K562 (cell line): ENCODE results near the gene CREB3L2. TPM values are rescaled to one million over a fixed set of nuclear protein-coding genes. Genes with fewer than 3 reads are reported as not detected.

ENCODE experiments used
- ARNT ChIP-seq, 2 experiments: fragments of 450-650 bp; IDR thresholded peaks; 2 replicates each; pipeline ENCODE4 v1.6.1; 2016; ENCODE audit warnings: mild to moderate bottlenecking in 1 of 2
- CREB1 ChIP-seq, 2 experiments: sonication (generic) in 1 of 2; formaldehyde crosslinking in 1 of 2; IDR thresholded peaks; 2 replicates each; pipeline versions ENCODE4 v1.6.1 to v1.8.0; 2012 to 2022; ENCODE audit warnings: inconsistent platforms in 1 of 2, mild to moderate bottlenecking in 1 of 2, missing genetic modification reagents in 1 of 2, moderate library complexity in 1 of 2
- FOSL1 ChIP-seq: fragments of 200-800 bp; sonication (Bioruptor generic); conservative IDR thresholded peaks from 2 replicates; pipeline ENCODE4 v1.6.1; 2016; ENCODE audit warnings: missing genetic modification characterization, missing compliant biosample characterization
- MECOM ChIP-seq: fragments of 250-450 bp; sonication (Bioruptor Pico); IDR thresholded peaks from 2 replicates; pipeline ENCODE4 v1.8.0; 2022; ENCODE audit warnings: inconsistent platforms
- MEIS2 ChIP-seq: fragments of 450-650 bp; IDR thresholded peaks from 2 replicates; pipeline ENCODE4 v1.6.1; 2014; ENCODE audit warnings: mild to moderate bottlenecking; ENCODE audit not compliant: partially characterized antibody
- NEUROD1 ChIP-seq: fragments of 150-350 bp; IDR thresholded peaks from 2 replicates; pipeline ENCODE4 v1.6.1; 2014; ENCODE audit warnings: borderline replicate concordance, low read length, low read depth; ENCODE audit not compliant: partially characterized antibody
- NR2C2 ChIP-seq, 2 experiments: fragments of 200-800 bp in 1 of 2; sonication (Bioruptor generic) in 1 of 2; sonication (generic) in 1 of 2; formaldehyde crosslinking in 1 of 2; IDR thresholded peaks; 2 replicates each; pipeline versions ENCODE4 v1.6.1 to v1.8.0; 2016 to 2022; ENCODE audit warnings: mild to moderate bottlenecking in 1 of 2, missing compliant biosample characterization in 1 of 2, missing genetic modification characterization in 1 of 2, missing genetic modification reagents in 1 of 2
- SAFB2 ChIP-seq: fragments of 200-400 bp; formaldehyde crosslinking; IDR thresholded peaks from 2 replicates; pipeline ENCODE4 v1.6.1; 2018; ENCODE audit warnings: borderline replicate concordance, low read length, low read depth, moderate library complexity; ENCODE audit not compliant: severe bottlenecking
- SMARCA4 ChIP-seq: fragments of 450-650 bp; IDR thresholded peaks from 2 replicates; pipeline ENCODE4 v1.6.1; 2016
- SREBF1 ChIP-seq: fragments of 150-350 bp; IDR thresholded peaks from 2 replicates; pipeline ENCODE4 v1.6.1; 2014; ENCODE audit warnings: antibody characterized with exemption, low read depth, low read length, borderline replicate concordance
- ZKSCAN1 ChIP-seq: fragments of 150-350 bp; IDR thresholded peaks from 2 replicates; pipeline ENCODE4 v1.6.1; 2016; ENCODE audit warnings: low read depth, low read length
- ZNF121 ChIP-seq: sonication (generic); formaldehyde crosslinking; conservative IDR thresholded peaks from 2 replicates; pipeline ENCODE4 v1.8.0; 2022; ENCODE audit warnings: missing genetic modification reagents
- ZNF24 ChIP-seq: fragments of 450-650 bp; IDR thresholded peaks from 2 replicates; pipeline ENCODE4 v1.6.1; 2016
- ZNF584 ChIP-seq: fragments of 200-800 bp; sonication (Bioruptor generic); IDR thresholded peaks from 2 replicates; pipeline ENCODE4 v1.6.1; 2016; ENCODE audit warnings: low read depth, mild to moderate bottlenecking, missing genetic modification characterization, missing compliant biosample characterization
- ZNF778 ChIP-seq: fragments of 450-650 bp; formaldehyde crosslinking; IDR thresholded peaks from 2 replicates; pipeline ENCODE4 v1.4.0; 2020; ENCODE audit warnings: mild to moderate bottlenecking, moderate library complexity
- polyA plus RNA-seq, 8 experiments: library from polyadenylated mRNA; depleted of rRNA in 4 of 8; stranded (reverse) in 5 of 8; unstranded in 3 of 8; fragments of >200 nt; fragmentation: Nextera tagmentation in 2 of 8; fragmentation: Illumina TruSeq in 1 of 8; extraction: Ambion mirVana in 2 of 8; extraction: Trizol in 1 of 8; gene quantifications; 2 replicates each; pipeline versions ENCODE4 v1.2.1 to v1.2.3, GENCODE V29; 2011 to 2014; ENCODE audit warnings: inconsistent platforms in 1 of 8, missing spikeins in 1 of 8
- total RNA-seq, 7 experiments: library from RNA; depleted of rRNA in 6 of 7; stranded (reverse); fragments of >200 nt in 6 of 7; fragmentation: Illumina TruSeq in 2 of 7; extraction: Trizol in 2 of 7; gene quantifications; 2 replicates each; pipeline versions ENCODE4 v1.2.1 to v1.2.3, GENCODE V29; 2011 to 2021; ENCODE audit warnings: low replicate concordance in 1 of 7
- TF ChIP-seq, protein P1 (sequence below), 3 experiments: fragments of 200-800 bp in 1 of 3; sonication (Bioruptor generic) in 1 of 3; sonication (generic) in 1 of 3; formaldehyde crosslinking in 1 of 3; IDR thresholded peaks; 2 replicates each; pipeline versions ENCODE4 v1.6.1 to v1.8.0; 2016 to 2022; ENCODE audit warnings: mild to moderate bottlenecking in 2 of 3, missing compliant biosample characterization in 2 of 3, missing genetic modification characterization in 2 of 3, missing genetic modification reagents in 1 of 3
- TF ChIP-seq, protein P2 (sequence below): fragments of 450-650 bp; IDR thresholded peaks from 2 replicates; pipeline ENCODE4 v1.6.1; 2016
- TF ChIP-seq, protein P3 (sequence below), 2 experiments: fragments of 450-650 bp in 1 of 2; sonication (generic) in 1 of 2; formaldehyde crosslinking in 1 of 2; IDR thresholded peaks in 1 of 2; conservative IDR thresholded peaks in 1 of 2; 2 replicates each; pipeline versions ENCODE4 v1.6.1 to v1.8.1; 2016 to 2023; ENCODE audit warnings: mild to moderate bottlenecking in 2 of 2, moderate library complexity in 2 of 2, inconsistent platforms in 1 of 2, missing genetic modification reagents in 1 of 2
- TF ChIP-seq, protein P4 (sequence below): fragments of 450-650 bp; IDR thresholded peaks from 2 replicates; pipeline ENCODE4 v1.6.1; 2016; ENCODE audit warnings: mild to moderate bottlenecking
- TF ChIP-seq, protein P5 (sequence below): fragments of 250-450 bp; sonication (Bioruptor Pico); IDR thresholded peaks from 2 replicates; pipeline ENCODE4 v1.8.0; 2021; ENCODE audit warnings: moderate library complexity, mild to moderate bottlenecking, inconsistent platforms

The CREB3L2 gene
- total and polyA plus RNA-seq, 9 of the 15 experiments (the other 6 are each of a cell fraction or from before 2014, with no cell fraction given) = 7.1 to 45.6 (median 15.8) TPM

DNA sequence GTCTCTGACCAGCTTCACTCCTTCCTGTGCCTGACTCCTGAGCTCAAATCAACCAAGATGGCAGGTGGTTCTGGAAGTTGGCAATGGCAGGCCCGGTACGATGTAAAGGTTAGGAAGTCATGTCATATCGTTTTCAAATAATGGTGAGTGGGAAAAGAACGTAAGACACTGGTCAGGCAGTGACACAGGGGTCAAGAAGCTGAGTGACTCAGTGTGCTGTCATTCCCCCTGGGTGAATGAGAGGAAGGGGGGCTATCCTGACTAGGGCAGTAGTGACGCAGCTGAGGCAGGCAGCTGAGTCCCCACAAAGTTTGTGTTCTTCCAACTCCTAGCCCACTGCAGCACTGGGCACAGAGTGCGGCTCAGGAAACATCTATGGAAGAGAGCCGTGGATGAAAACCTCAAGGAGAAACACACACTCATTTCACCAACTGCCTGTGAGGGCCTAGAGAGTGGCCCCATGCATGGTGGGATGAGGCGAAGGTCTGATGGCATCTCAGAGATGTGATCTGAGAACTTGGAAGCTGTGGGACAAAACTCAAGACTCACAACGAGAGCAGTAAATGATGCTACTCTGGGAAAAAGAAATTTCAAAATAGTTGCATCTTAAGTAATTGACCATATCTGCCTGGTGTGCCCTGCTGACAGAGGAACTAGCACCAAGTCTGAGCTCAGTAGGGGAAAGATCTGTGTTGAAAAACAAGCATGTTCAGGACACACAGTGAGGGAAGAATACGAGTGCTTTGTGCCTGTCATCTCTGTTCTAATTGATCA is 23.2 kb downstream of the CREB3L2 start (continued):
- TF ChIP-seq, protein P1, sequence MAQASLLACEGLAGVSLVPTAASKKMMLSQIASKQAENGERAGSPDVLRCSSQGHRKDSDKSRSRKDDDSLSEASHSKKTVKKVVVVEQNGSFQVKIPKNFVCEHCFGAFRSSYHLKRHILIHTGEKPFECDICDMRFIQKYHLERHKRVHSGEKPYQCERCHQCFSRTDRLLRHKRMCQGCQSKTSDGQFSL (CRISPR knock-in tag; IDR thresholded peaks at IDR 0.05) = peak; percentile 43; the same call in 1 of the 2 replicates
- TF ChIP-seq, protein P1 (tag; IDR thresholded peaks at IDR 0.05) = no peak
- TF ChIP-seq SMARCA4 = peak; percentile 93
- no peak for TF ChIP-seq ZNF24
- TF ChIP-seq SAFB2 = no peak
- TF ChIP-seq, protein P2, sequence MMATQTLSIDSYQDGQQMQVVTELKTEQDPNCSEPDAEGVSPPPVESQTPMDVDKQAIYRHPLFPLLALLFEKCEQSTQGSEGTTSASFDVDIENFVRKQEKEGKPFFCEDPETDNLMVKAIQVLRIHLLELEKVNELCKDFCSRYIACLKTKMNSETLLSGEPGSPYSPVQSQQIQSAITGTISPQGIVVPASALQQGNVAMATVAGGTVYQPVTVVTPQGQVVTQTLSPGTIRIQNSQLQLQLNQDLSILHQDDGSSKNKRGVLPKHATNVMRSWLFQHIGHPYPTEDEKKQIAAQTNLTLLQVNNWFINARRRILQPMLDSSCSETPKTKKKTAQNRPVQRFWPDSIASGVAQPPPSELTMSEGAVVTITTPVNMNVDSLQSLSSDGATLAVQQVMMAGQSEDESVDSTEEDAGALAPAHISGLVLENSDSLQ = peak; percentile 77
- no peak for TF ChIP-seq ZNF584
- TF ChIP-seq SREBF1 = no peak
- TF ChIP-seq, protein P3, sequence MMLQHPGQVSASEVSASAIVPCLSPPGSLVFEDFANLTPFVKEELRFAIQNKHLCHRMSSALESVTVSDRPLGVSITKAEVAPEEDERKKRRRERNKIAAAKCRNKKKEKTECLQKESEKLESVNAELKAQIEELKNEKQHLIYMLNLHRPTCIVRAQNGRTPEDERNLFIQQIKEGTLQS (IDR thresholded peaks at IDR 0.05) = peak; percentile 95
- TF ChIP-seq, protein P3 (CRISPR knock-in tag; conservative IDR thresholded peaks at IDR 0.05) = peak; percentile 22; the same call in 1 of the 2 replicates
- TF ChIP-seq FOSL1 (tag) = peak; percentile 100
- 0 out of 4 replicates have a peak, but pooled peaks of 1 of the 2 experiments have one; percentile 27 for TF ChIP-seq ARNT (IDR thresholded peaks at IDR 0.05)
- TF ChIP-seq NR2C2 (CRISPR knock-in tag; IDR thresholded peaks at IDR 0.05) = no peak
- TF ChIP-seq NR2C2 (tag; IDR thresholded peaks at IDR 0.05) = peak; percentile 48; the same call in 1 of the 2 replicates
- TF ChIP-seq, protein P4, sequence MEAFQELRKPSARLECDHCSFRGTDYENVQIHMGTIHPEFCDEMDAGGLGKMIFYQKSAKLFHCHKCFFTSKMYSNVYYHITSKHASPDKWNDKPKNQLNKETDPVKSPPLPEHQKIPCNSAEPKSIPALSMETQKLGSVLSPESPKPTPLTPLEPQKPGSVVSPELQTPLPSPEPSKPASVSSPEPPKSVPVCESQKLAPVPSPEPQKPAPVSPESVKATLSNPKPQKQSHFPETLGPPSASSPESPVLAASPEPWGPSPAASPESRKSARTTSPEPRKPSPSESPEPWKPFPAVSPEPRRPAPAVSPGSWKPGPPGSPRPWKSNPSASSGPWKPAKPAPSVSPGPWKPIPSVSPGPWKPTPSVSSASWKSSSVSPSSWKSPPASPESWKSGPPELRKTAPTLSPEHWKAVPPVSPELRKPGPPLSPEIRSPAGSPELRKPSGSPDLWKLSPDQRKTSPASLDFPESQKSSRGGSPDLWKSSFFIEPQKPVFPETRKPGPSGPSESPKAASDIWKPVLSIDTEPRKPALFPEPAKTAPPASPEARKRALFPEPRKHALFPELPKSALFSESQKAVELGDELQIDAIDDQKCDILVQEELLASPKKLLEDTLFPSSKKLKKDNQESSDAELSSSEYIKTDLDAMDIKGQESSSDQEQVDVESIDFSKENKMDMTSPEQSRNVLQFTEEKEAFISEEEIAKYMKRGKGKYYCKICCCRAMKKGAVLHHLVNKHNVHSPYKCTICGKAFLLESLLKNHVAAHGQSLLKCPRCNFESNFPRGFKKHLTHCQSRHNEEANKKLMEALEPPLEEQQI = peak; percentile 76; the same call in 1 of the 2 replicates
- TF ChIP-seq MECOM (CRISPR knock-in tag) = no peak
- peak; percentile 80 for TF ChIP-seq NEUROD1
- TF ChIP-seq ZNF121 (CRISPR knock-in tag) = 0 out of 2 replicates have a peak, but pooled peaks have one; percentile 7
- TF ChIP-seq ZNF778 (CRISPR knock-in tag) = no peak
- TF ChIP-seq, protein P5, sequence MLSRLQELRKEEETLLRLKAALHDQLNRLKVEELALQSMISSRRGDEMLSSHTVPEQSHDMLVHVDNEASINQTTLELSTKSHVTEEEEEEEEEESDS = no peak
- peak; percentile 86 for TF ChIP-seq CREB1 (IDR thresholded peaks at IDR 0.05)
- peak; percentile 85 for TF ChIP-seq CREB1 (CRISPR knock-in tag; IDR thresholded peaks at IDR 0.05)
- TF ChIP-seq ZKSCAN1 = no peak
- peak; percentile 62 for TF ChIP-seq MEIS2
